DMS53 treated with DMSO at 0.1 percent for 48 hours (cell line): Measurements from ENCODE around the gene TMEM14B.
"Not testable (repeated sequence)": the region's sequence is repeated elsewhere in the genome, so short reads cannot be mapped to it uniquely, and the experiment has no call there.

Experiments
- DNase-seq: peaks from one replicate; lab custom pipeline; 2025; ENCODE audit not compliant: unreplicated experiment; lab: John Stamatoyannopoulos, UW

Gene TMEM14B

DNA sequence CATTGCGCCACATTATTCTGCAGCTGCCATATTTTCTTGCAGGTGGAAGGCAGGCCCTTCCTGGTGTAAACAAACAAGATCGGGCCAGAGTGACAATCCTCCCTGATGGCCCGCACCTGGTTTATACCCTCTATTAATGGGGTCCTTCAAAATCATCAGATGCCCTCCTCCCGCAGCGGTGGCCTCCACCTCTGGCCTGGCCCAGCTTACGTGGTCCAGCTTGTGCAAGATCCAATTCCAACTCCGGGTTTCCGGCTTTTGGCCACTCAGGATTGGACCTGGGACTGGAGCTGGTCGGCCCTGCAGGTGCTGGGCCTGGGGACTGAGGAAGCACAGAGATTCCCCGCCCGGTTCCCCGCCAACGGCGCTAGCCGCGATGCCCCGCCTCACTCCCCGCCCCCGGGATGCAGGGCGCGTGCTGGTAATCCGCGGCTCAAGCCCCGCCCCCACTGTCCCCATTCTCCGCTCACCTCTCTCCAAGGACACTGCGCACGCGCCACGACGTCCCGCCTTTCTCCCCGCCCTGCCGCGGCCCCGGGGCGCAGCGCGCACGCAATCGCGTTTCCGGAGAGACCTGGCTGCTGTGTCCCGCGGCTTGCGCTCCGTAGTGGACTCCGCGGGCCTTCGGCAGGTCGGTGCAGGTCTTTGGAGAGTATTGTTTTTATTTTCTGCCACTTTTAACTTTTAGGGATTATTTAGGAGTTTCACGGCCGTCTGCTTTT, at the start of gene TMEM14B:
TMEM14B (plus strand) TSS at position 555 of the 722 bp plus-strand sequence. CDS start 1,441 bp downstream, outside the sequence.
- DNase-seq: peak; percentile 96

GRCh38 chr6:10713962-10714361, 33.6 kb upstream of the TMEM14B start:
- no peak for DNase-seq

- DNase-seq: peak; percentile 6
Observed at GRCh38 chr6:10719296-10719963, 28.2 kb upstream of the TMEM14B start.

DNA sequence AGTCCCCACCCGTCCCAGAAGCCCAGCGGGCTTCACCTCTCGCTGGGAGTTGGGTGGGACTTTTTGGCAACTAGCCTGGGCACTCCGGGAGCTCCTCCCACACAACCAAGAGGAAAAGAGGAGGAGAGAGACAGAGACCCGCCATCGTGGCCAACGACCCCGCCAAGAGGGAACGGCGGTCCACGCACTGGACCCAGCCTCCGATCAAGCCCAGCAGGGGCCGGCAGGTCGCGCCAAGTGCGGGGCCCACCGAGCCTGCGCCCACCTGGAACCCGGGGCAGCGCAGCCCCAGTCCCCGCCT, 27.7 kb upstream of the TMEM14B start:
- no peak for DNase-seq

GRCh38 chr6:10720265-10720959, 27.2 kb upstream of the TMEM14B start:
- peak; percentile 21 for DNase-seq

GRCh38 chr6:10720960-10721849, 26.4 kb upstream of the TMEM14B start:
- peak; percentile 38 for DNase-seq

- DNase-seq: no peak
Observed at GRCh38 chr6:10721850-10722569, 25.6 kb upstream of the TMEM14B start.

DNA sequence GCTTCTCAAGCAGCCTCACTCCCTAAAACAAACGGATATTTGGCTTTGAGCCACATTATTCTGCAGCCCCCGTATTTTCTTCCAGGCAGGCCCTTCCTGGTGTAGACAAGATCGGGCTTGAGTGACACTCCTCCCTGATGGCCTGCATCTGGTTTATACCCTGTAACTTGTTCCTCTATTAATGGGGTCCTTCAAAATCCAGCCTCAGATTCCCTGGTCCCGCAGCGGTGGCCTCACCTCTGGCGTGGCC, 25.1 kb upstream of the TMEM14B start:
- DNase-seq: no peak

- peak; percentile 92 for DNase-seq
Observed at GRCh38 chr6:10722820-10723566, 24.6 kb upstream of the TMEM14B start, which contains the start of gene TMEM14C. TMEM14C (plus strand) TSS chr6:10723070; CDS start chr6:10724614, 1,544 bp downstream.

DNA sequence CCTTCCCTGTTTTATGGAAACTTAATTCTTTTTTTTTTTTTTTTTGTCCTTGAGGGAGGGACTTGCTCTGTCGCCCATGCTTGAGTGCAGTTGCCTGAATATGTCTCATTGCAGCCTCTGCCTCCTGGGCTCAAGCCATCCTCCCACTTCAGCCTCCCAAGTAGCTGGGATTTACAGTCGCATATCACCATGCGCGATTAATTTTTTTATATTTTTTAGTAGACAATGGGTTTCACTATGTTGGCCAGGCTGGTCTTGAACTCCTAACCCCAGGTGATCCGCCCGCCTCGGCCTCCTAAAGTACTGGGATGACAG, 24.1 kb upstream of the TMEM14B start:
- DNase-seq: no peak

GRCh38 chr6:10725044-10725443, 22.6 kb upstream of the TMEM14B start:
- DNase-seq: no peak

GRCh38 chr6:10725716-10726115, 21.9 kb upstream of the TMEM14B start:
- no peak for DNase-seq

DNA sequence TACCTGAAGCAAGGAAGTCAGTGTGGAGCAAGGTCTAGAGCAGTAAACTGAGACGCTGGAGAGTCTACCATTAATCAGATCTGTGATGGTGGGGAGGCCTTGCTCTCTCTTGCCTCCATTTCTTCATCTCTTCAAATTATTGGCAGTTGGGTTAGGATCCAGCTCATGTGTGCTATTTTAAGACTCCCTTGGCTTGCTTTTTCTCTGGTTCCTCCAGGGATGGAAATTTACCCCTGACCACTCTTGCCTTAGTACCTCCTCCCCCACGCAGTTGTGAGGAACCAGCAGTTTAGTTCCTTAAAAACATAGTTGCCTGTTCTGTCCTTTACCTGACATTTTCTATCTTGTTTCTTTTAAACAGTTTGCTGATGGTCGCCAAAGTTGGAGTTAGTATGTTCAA, 17.4 kb upstream of the TMEM14B start:
- DNase-seq: no peak

DNA sequence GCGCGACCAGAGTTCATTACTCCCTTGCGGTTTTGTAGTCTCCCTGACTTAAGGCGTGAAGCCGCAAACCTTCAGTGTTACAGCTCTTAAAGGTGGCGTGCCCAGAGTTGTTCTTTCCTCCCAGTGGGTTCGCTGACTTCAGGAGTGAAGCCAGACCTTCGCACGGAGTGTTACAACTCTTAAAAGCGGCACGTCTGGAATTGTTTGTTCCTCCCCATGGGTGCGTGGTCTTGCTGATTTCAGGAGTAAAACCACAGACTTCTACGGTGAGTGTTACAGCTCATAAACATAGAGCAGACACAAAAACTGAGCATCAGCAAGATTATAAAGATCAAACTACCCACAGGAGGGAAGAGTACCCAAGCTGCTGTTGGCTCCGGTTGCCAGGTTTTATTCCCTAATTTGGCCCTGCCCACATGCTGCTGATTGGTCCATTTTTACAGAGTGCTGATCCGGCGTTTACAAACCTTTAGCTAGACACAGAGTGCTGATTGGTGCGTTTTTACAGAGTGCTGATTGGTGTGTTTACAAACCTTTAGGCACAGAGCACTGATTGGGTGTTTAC, 14.4 kb upstream of the TMEM14B start:
- no peak for DNase-seq

- DNase-seq: no peak
Observed at GRCh38 chr6:10733863-10734262, 13.7 kb upstream of the TMEM14B start.

DNA sequence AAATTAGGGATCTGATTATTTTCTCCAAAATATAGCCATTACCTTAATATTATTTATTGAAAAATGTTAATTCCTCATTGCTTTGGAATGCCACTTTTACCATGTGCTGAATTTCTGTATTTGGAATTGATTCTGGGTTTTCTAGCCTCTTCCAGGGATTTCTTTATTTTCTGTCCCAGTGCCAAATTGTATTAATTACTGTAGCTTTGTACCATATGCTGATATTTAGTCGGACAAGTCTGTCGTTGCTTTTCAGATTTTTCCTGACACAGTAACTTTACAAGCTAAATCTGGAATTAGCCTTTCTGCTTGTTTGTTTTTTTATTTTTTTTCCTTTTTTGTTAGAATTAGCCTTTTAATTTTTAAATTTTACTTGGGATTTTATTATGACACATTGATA, 10.9 kb upstream of the TMEM14B start:
- no peak for DNase-seq

- DNase-seq: no peak
Observed at GRCh38 chr6:10740061-10740460, 7.5 kb upstream of the TMEM14B start.

DNA sequence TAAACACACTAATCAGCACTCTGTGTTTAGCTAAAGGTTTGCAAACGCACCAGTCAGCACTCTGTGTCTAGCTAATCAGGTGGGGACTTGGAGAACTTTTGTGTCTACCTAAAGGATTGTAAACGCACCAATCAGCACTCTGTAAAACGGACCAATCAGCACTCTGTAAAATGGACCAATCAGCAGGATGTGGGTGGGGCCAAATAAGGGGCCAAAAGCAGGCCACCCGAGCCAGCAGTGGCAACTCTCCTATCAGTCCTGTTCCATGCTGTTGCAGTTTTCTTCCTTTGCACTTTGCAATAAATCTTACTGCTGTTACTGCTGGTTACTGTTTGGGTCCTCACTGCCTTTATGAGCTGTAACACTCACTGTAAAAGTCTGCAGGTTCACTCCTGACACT, 6.0 kb upstream of the TMEM14B start:
- DNase-seq: not testable (repeated sequence)

DNA sequence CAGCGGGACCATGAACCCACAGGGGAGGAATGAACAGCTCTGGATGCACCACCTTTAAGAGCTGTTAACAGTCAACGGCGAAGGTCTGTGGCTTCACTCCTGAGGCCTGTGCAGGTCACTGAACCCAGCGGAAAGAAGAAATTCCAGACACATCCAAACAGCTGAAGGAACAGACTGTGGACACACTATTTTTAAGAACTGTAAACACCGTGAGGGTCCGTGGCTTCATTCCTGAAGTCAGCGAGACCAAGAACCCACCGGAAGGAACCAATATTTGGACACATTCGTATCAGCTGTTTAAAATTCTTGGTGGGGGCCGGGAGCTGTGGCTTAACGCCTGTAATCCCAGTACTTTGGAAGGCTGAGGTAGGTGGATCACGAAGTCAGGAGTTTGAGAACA, 5.4 kb upstream of the TMEM14B start:
- DNase-seq: no peak

GRCh38 chr6:10743515-10743914, 4.1 kb upstream of the TMEM14B start:
- no peak for DNase-seq
